Type B pancreatic cell (in vitro differentiated cells): ENCODE measurements around the gene RBM24. TPM values are rescaled to one million over a fixed set of nuclear protein-coding genes. Genes with fewer than 3 reads are reported as not detected.

ENCODE experiments used
- DNase-seq: peaks from one replicate; pipeline ENCODE4 v3.0.0; 2021; ENCODE audit warnings: mixed read lengths; ENCODE audit not compliant: unreplicated experiment; ENCODE audit errors: extremely low spot score
- H3K27ac Mint-ChIP-seq: 2 replicates; pipeline ENCODE4 v1.8.0; 2021; ENCODE audit warnings: mild to moderate bottlenecking, mixed read lengths
- H3K27me3 Mint-ChIP-seq: 2 replicates; pipeline ENCODE4 v1.8.0; 2021; ENCODE audit warnings: mixed read lengths
- H3K36me3 Mint-ChIP-seq: 2 replicates; pipeline ENCODE4 v1.8.0; 2021; ENCODE audit warnings: mixed read lengths
- H3K4me1 Mint-ChIP-seq: one replicate; pipeline ENCODE4 v1.8.0; 2021; ENCODE audit warnings: mixed read lengths; ENCODE audit not compliant: unreplicated experiment
- H3K4me3 Mint-ChIP-seq: 2 replicates; pipeline ENCODE4 v1.8.0; 2021; ENCODE audit warnings: mild to moderate bottlenecking, mixed read lengths
- H3K9me3 Mint-ChIP-seq: 2 replicates; pipeline ENCODE4 v1.8.0; 2021; ENCODE audit warnings: mixed read lengths
- CTCF ChIP-seq: fragments of 200-600 bp; sonication (generic); conservative IDR thresholded peaks from 2 replicates; pipeline ENCODE4 v1.5.0; 2021; ENCODE audit warnings: antibody characterized with exemption, mild to moderate bottlenecking
- total RNA-seq: library from RNA; stranded (reverse); gene quantifications from 2 replicates; pipeline ENCODE4 v1.2.1, GENCODE V29; 2021; ENCODE audit warnings: low replicate concordance

The RBM24 gene
- total RNA-seq, 1 donor from 2014 or later = 4.2 TPM

- H3K9me3 Mint-ChIP-seq = no peaks in the 10 kb centered on the region
- no peaks in the 10 kb centered on the region for H3K36me3 Mint-ChIP-seq
- TF ChIP-seq CTCF = no peak
- no peaks in the 10 kb centered on the region for H3K4me1 Mint-ChIP-seq
- H3K4me3 Mint-ChIP-seq = no peak overlapping the region
- H3K27ac Mint-ChIP-seq = no peak overlapping the region
- no peak for DNase-seq
- H3K27me3 Mint-ChIP-seq = peaks cover 2% of the 10 kb centered on the region
Measured at GRCh38 chr6:17331238-17331637, 50.1 kb downstream of the RBM24 start.

GRCh38 chr6:17334265-17334664 lies 53.1 kb downstream of the RBM24 start:
- no peaks in the 10 kb centered on the region for H3K4me1 Mint-ChIP-seq
- no peak overlapping the region for H3K27ac Mint-ChIP-seq
- H3K27me3 Mint-ChIP-seq = no peaks in the 10 kb centered on the region
- H3K9me3 Mint-ChIP-seq = peaks cover 4% of the 10 kb centered on the region
- no peak for DNase-seq
- H3K36me3 Mint-ChIP-seq = no peaks in the 10 kb centered on the region
- TF ChIP-seq CTCF = no peak
- H3K4me3 Mint-ChIP-seq = no peak overlapping the region

- peaks cover 4% of the 10 kb centered on the region for H3K9me3 Mint-ChIP-seq
- H3K27me3 Mint-ChIP-seq = no peaks in the 10 kb centered on the region
- no peak for DNase-seq
- H3K27ac Mint-ChIP-seq = no peak overlapping the region
- H3K4me1 Mint-ChIP-seq = no peaks in the 10 kb centered on the region
- H3K36me3 Mint-ChIP-seq = no peaks in the 10 kb centered on the region
- no peak overlapping the region for H3K4me3 Mint-ChIP-seq
- TF ChIP-seq CTCF = no peak
Measured at GRCh38 chr6:17336425-17336824, 55.3 kb downstream of the RBM24 start.

- no peak for DNase-seq
- no peaks in the 10 kb centered on the region for H3K36me3 Mint-ChIP-seq
- no peak overlapping the region for H3K27ac Mint-ChIP-seq
- H3K4me3 Mint-ChIP-seq = no peak overlapping the region
- H3K9me3 Mint-ChIP-seq = peaks cover 11% of the 10 kb centered on the region
- H3K27me3 Mint-ChIP-seq = no peaks in the 10 kb centered on the region
- no peaks in the 10 kb centered on the region for H3K4me1 Mint-ChIP-seq
- TF ChIP-seq CTCF = no peak
Measured at GRCh38 chr6:17339308-17339670, 58.1 kb downstream of the RBM24 start.

- Mint-ChIP-seq H3K4me1 (no peaks in the 10 kb centered on the region), H3K27ac (no peak overlapping the region), H3K9me3 (peaks cover 11% of the 10 kb centered on the region), H3K36me3 (no peaks in the 10 kb centered on the region), H3K4me3 (no peak overlapping the region), H3K27me3 (no peaks in the 10 kb centered on the region)
- TF ChIP-seq CTCF = no peak
- DNase-seq = no peak
Measured at GRCh38 chr6:17341117-17341805, 60.1 kb downstream of the RBM24 start.

- DNase-seq = no peak
- no peak for TF ChIP-seq CTCF
- H3K27ac Mint-ChIP-seq = no peak overlapping the region
- no peaks in the 10 kb centered on the region for H3K4me1 Mint-ChIP-seq
- peaks cover 11% of the 10 kb centered on the region for H3K9me3 Mint-ChIP-seq
- no peaks in the 10 kb centered on the region for H3K27me3 Mint-ChIP-seq
- H3K4me3 Mint-ChIP-seq = no peak overlapping the region
- H3K36me3 Mint-ChIP-seq = no peaks in the 10 kb centered on the region
Measured at GRCh38 chr6:17341891-17342290, 60.7 kb downstream of the RBM24 start.
